Posterior cingulate gyrus (tissue), 11 donors: ENCODE data around the gene C2CD2.

Experiments used
- DNase-seq, 10 donors: peaks; one replicate each; pipeline versions ENCODE4 v3.0.0 to v3.0.0-alpha.2; 2020 to 2021; ENCODE audit warnings: mixed read lengths in 3 of 10
- intact Hi-C: fragments of 100-400 bp; cut with DNase I; formaldehyde crosslinking; loops from one replicate; pipeline ENCODE4 v1.15.1; 2023

The C2CD2 gene

DNA sequence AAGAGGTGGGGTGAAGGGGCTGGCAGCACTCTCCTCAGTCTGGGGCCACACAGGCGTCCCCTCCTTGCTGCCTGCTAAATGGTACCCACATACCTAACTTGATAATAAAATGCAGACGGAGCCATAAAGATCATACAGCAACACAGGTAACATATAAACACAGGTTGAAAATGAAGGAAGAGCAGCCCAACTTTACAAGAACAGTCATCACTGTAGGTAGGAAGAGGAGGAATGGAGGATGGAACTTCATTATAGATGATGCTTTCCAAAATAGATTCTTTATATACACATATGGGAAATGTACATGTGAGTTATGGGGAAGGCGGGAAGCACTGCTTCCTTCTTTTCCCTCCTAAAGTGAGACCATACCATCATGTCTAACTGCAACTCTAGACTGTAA is 13.4 kb downstream of the C2CD2 start:
- intact Hi-C loops, result no loop called here
- peak in 2 of 10 donors; percentile 2 to 35 for DNase-seq

DNA sequence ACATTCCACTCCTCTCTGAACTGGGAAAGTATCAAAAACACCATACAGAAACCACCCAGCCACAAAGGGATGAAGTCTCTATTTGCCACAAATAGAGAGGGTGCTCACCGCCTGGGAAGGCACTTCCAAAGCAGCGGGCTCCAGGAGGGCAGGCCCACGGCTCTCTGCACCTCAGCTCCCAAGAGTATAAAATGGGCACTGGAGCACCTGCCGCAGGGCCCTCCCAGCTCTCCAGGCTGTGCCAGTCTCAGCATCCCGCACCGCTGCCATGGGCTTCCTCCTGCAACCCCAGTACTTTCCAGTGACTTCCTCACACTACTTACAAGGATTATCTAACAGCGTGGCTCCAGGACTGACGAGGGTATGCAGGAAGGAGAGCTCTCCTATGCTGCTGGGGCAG is 14.4 kb downstream of the C2CD2 start:
- peak in 2 of 10 donors; percentile 7 to 57 for DNase-seq
- intact Hi-C loops, result no loop called here

DNA sequence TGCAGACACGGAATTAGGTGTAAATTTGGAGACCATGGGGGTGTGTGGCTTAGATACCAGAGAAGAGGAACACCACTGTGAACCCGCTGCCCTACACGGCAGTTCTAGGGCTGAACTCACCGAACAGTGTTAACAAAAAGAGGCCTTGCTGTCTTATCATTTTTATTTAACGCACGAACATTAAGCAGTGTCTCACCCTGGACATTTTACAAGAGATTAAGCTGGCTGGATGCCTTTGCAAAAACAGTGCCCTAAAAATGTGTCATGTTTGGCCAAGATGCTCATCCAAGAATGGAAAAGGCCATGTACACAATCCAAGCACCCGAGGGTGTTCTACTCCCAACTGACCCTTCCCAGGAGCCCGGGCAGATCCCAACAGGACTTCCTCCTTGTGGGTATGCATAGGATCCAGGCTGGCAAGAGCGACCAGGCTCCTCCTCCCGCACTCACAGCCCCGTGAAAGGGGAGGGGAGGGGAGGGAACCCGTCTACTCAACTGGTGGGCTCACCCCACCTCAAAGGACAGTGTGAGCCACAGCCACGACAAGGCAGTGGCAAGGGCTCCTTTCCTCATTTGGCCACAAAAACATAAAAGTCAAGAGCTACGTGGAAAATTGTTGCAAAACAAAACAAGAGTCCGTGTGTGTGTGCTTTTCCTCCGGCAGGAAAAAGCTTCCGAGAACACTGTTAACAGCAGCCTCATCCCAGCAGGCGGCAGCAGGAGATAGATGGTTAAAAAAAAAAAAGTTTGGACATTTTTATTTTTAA is 20.3 kb downstream of the C2CD2 start:
- intact Hi-C loops, result no loop called here
- DNase-seq, result peak in 1 of 10 donors; percentile 67

GRCh38 chr21:41932576-41933312 is 21.1 kb downstream of the C2CD2 start:
- peak in 1 of 10 donors; percentile 78 for DNase-seq
- intact Hi-C loops, result no loop called here

GRCh38 chr21:41932191-41932575 is 21.6 kb downstream of the C2CD2 start:
- intact Hi-C loops, result no loop called here
- DNase-seq, result peak in 1 of 10 donors; percentile 55

GRCh38 chr21:41931041-41931451 is 22.8 kb downstream of the C2CD2 start:
- intact Hi-C loops, result no loop called here

DNA sequence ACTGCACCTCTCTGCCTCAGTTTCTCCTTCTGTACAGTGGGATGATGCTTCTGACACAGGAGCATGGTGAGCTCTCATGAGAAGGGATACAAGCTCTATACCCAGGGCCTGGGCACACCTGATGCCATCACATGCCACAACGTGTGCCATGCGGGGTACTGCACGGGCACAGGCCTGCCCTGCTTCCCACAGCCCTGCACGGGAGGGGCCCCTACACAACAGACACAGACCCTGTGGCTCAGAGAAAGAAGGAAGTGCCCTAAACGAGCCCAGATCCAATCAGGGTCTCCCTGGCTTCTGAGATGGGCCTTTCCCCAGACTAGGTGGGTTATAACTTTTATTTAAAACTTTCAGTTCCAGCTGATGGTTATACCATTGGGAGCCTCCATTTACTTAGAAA is 24.6 kb downstream of the C2CD2 start:
- no peak for DNase-seq
- intact Hi-C loops, result no loop called here

More at GRCh38 chr21:41931041-41931451, 22.8 kb downstream of the C2CD2 start:
- peak in 1 of 10 donors; percentile 7 for DNase-seq

DNA sequence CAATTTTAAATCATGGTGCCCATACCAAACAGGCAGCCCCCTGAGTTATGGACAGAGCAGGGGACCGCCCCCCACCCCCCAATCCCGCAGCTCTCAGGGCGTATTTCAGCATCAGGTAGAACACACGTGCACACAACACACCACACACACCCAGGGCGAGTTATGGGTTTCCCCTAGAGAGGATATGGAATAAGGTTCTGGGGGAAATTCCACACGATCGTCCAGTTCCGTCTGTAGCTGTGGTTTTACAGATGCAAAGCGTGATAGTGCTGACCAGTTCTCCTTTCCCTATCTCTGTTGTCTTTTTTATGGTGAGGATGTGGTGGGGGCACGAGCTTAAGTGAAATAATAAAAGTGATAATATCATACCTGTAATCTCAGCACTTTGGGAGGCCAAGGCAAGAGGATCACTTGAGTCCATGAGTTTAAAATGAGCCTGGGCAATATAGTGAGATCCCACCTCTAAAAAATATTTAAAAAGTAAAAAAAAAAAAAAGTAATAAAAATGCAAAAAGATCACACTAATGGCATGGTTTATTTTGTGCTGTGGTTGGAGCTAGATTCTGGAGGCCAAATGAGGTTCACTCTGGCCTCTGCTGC is 25.1 kb downstream of the C2CD2 start:
- intact Hi-C loops, result no loop called here
- peak in 1 of 10 donors; percentile 26 for DNase-seq

DNA sequence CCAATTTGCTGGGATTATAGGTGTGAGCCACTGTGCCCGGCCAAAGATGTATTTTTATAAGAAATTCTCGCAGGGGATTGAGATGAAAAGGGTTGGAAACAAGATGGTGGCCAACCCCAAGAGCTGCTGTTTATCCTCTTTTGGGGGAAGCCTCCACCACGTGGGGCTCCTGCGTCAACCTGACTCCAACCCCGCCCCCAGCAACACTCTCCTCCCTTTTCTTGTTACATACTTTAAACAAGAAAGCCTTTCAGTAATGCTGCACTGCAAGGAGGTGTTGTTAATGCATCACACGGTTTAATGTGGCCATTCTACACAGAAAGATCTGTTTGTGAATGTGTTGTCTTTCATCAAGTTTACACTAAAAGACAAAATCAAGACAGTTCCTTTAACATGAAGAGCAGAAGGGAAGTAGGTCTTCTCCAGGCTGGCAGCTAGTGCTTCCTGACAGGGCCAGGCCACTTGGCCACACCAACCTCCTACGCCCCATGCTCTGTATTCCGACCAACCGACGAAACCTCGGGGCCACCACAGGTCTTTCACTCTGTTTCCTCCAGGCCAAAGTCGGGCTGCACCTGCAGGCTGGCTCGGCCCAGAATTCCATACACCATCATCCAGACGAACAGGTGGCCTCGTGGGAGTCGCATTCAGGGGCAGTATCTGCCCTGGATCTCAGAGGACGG is 25.9 kb downstream of the C2CD2 start:
- intact Hi-C loops, result no loop called here

GRCh38 chr21:41926807-41927171 is 27.0 kb downstream of the C2CD2 start:
- no peak for DNase-seq

More for the DNA sequence above, 25.9 kb downstream of the C2CD2 start:
- peak in 1 of 10 donors; percentile 80 for DNase-seq

GRCh38 chr21:41926117-41926806 is 27.6 kb downstream of the C2CD2 start:
- no peak for DNase-seq
- intact Hi-C loops, result no loop called here

More at GRCh38 chr21:41926807-41927171, 27.0 kb downstream of the C2CD2 start:
- intact Hi-C loops, result no loop called here

DNA sequence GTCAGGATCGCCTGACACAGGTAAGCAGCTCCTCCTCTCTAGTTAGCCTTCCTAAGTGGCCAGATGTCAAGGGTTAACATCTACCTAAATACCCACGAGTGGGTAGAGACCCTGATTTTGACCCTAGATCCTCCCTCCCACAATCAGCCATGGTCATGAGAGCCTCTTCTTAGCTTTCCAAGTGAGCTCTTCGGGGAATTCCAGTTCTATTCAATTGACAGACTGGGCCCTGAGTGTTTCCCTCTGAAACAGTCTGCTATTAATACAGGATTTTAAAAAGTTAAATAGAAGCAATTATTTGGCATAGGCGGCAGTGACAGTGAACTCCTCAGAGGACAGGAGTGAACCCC is 28.1 kb downstream of the C2CD2 start:
- intact Hi-C loops, result no loop called here
- DNase-seq, result no peak

GRCh38 chr21:41924368-41924754 is 29.5 kb downstream of the C2CD2 start:
- intact Hi-C loops, result no loop called here

DNA sequence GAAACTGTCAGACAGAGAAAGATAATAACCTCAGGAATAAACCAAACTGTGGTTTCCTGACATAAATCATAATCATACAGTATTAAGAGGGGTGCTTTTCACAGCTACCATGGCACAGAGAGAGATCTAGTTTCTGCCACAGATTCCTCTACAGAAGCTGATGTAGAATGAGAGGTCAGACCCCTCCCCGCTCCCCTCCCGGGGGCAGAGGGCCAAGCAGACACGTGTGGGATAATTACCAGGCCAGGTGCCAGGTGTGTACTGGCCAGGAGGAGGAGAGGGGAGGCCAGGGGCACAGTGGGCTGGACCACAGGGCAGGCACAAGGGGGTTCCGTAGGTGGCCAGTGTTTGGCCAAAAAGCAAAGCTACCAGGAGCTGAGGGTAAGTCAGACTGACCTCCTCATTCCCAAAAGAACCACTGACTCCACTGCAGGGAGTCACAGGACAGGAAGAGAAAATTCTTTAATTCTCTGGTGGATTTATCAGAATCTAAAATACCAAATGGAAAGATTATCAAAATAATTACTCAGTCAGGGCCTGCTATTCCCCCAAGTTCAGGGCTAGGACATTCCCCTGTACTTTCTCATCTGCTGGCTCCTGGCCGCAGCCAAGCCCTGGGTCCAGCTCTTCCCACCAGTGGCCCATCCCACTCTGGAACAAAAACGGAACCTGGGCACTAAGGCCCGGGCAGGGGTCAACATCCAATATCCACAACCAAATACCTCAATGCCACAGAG is 30.0 kb downstream of the C2CD2 start:
- intact Hi-C loops, result no loop called here

More at GRCh38 chr21:41924368-41924754, 29.5 kb downstream of the C2CD2 start:
- DNase-seq, result no peak

GRCh38 chr21:41923186-41923585 is 30.6 kb downstream of the C2CD2 start:
- intact Hi-C loops, result no loop called here
- DNase-seq, result no peak

More for the DNA sequence above, 30.0 kb downstream of the C2CD2 start:
- DNase-seq, result peak in 1 of 10 donors; percentile 57

- intact Hi-C loops, result no loop called here
- peak in 1 of 10 donors; percentile 40 for DNase-seq
Observed at GRCh38 chr21:41921021-41921420, 32.8 kb downstream of the C2CD2 start.

DNA sequence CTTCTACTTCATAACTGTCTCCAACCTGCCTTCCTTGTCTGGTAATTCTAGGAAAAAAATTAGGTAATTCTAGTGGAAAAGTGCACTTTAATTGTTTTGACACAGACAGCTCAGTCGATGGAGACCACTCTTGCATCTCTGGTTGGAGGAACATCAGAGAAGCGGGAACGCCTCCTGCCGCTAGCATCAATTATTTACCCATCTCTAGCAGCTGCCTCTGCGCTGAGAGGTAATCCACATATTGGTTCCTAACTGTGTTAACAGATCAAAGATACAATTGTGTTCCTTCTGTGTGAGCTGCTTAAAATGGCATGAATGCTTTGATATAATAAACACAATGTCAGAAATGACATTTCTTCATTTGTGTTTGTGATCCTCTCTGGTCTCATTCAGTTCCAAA is 33.3 kb downstream of the C2CD2 start:
- DNase-seq, result peak in 1 of 10 donors; percentile 4
- intact Hi-C loops, result no loop called here

DNA sequence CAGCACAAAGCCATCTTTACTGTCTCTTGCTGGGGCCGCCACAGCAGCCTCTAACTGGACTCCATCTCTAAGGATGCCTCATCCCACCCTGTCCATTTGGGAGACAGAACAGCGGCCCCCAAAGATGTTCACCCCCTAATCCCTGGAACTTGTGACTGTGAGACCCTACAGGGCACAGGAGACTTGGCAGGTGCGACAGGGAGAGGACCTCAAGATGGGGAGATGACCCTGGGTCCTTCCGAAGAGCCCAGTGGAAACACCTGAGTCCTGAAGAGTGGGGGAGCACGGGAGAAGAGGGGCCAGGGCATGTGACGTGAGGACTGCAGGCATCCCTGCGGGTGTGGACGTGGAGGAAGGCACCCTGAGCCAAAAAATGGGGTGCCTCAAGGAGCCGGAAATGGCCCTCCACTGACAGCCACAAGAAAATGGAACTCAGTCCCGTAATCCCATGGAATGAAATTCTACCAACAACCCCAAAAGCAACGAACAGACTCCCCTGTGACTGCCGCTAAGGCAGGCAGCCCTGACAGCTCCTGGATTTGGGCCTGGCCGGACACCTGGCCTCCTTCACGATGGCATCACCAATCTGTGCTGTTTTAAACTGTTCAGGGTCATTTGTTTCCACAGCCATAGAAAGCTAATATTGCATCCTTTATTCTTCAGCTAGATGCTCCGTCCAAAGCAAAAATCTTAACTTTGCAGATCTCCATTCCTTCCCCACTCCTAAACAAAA is 34.0 kb downstream of the C2CD2 start:
- peak in 2 of 10 donors; percentile 45 to 75 for DNase-seq
- intact Hi-C loops, result no loop called here
